GM12874 (cell line): ENCODE measurements around the gene BAIAP2L2.

ENCODE experiments used
- CTCF ChIP-seq: IDR thresholded peaks from 2 replicates; pipeline ENCODE4 v1.5.1; 2011; ENCODE audit warnings: low read depth, mild to moderate bottlenecking, control low read depth, low read length, moderate library complexity; ENCODE audit not compliant: insufficient read depth

The BAIAP2L2 gene

GRCh38 chr22:38043151-38044039 lies 67.1 kb downstream of the BAIAP2L2 start:
- TF ChIP-seq CTCF, result no peak

DNA sequence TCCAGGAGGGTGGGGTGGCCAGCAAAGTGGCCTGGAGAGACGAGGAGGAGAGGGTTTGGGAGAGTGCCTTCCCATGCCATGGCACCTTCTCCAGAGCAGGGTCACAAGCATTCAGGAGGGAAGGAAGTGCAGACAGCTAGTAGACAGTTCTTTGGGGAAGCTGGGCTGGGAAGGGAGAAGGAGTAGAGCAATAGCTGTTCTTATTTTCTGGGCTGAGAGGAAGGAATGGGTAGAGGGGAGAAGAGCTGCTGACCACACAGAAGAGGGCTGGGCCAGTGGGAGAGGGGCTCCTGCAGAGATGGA lies 68.0 kb downstream of the BAIAP2L2 start:
- TF ChIP-seq CTCF, result no peak

DNA sequence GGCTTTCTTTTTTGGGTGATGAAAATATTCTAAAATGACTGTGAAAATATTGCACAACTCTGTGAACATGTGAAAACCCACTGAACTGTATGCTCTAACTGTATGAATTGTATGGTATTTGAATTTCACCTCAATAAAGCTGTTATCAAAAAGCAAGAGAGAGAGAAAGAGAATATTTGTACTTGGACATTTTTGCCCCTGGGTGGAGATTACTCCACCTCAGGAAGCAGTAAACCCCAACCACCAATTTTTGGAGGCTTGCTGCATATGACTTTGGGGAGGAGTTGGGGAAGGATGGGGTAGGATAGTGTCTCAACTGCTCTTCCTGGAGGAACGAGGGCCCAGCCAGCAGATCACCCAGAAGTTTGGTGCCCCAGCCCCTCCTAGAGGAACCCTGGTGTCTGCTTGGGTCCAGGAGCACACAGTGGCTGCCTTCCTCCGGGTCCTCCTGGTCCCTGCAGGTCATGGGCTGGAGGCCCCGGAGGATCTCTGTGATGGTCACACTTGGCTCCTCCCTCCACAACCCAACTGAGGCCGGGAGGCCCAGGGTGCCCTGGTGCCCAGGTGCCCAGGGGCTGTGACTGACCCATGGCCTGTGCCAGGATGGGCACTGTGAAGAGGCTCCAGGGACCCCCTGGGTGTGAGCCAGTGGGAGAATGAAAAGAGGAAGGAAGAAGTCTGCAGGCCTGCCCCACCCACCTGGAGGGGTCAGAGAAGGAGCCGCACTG lies 68.6 kb downstream of the BAIAP2L2 start:
- TF ChIP-seq CTCF, result no peak

GRCh38 chr22:38040953-38041759 lies 69.3 kb downstream of the BAIAP2L2 start:
- TF ChIP-seq CTCF, result no peak

DNA sequence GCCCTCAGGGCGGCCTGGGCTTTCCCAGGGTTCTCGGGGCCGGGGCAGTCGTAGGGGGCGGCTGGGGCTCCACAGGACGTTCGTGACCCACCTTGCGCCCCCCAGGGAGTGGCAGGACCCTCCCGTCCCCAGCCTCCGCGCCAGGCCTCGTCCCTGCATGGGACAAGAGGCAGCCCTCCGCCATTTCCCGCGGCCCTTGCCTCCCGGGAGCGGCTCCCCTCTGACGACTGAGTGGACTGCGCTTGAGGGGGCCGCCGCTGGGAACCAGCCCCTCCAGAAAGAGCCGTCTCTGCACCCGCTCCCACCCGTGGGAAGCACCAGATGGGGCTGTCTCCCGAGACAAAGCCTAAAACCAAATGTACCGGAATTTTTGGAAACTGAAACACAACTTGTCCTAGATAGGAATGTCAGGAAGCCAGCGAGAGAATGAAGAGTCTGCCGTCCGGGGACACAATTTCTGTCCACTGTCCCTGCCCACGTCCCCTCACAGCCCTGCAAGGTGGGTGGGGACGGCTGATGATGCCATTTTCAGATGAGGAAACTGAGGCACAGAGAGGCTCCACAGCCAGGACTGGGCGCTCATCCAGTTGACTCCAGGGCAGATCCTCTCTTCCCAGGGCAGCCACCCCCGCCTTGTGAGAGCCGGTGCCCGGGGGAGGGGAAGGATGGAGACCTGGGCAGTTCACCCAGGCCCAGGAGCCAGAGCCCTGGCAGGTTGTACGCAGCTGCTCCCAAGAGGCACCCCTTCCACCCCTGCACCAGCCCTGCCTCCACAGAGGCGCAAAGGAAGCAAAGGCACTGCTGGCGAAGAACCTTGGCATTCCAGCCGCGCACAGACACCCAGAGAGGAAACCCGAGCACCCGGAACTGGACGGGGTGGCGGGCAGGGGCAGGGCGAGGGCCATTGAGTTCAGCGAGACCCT lies 71.3 kb downstream of the BAIAP2L2 start:
- no peak for TF ChIP-seq CTCF

- no peak for TF ChIP-seq CTCF
Observed at GRCh38 chr22:38038426-38038825, 72.1 kb downstream of the BAIAP2L2 start.
